GM08714 (cell line): Measurements from ENCODE around the gene D2HGDH.
"Not testable (repeated sequence)": the region's sequence is repeated elsewhere in the genome, so short reads cannot be mapped to it uniquely, and the experiment has no call there.

Experiments used
- H3K4me3 ChIP-seq: fragments of 200-500 bp; sonication (Bioruptor generic); 2 replicates; pipeline ENCODE4 v1.5.1; 2014; ENCODE audit warnings: mild to moderate bottlenecking, low read length, inconsistent platforms
- ZNF274 ChIP-seq: IDR thresholded peaks from 2 replicates; pipeline ENCODE4 v1.6.1; 2012; ENCODE audit warnings: mild to moderate bottlenecking, low read depth, low read length

D2HGDH gene

DNA sequence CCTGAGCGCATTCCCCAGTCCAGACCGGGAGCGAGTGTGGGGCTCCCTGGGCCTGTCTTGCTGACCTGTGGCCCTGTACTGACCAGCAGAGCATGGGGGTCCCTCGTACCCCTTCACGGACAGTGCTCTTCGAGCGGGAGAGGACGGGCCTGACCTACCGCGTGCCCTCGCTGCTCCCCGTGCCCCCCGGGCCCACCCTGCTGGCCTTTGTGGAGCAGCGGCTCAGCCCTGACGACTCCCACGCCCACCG is 79.9 kb downstream of the D2HGDH start:
- H3K4me3 ChIP-seq = no peak overlapping the region

GRCh38 chr2:241814643-241815476 is 80.4 kb downstream of the D2HGDH start:
- no peak for TF ChIP-seq ZNF274
- H3K4me3 ChIP-seq = no peak overlapping the region

More for the DNA sequence above, 79.9 kb downstream of the D2HGDH start:
- TF ChIP-seq ZNF274 = no peak

GRCh38 chr2:241815477-241816430 is 81.3 kb downstream of the D2HGDH start:
- no peak overlapping the region for H3K4me3 ChIP-seq
- no peak for TF ChIP-seq ZNF274

DNA sequence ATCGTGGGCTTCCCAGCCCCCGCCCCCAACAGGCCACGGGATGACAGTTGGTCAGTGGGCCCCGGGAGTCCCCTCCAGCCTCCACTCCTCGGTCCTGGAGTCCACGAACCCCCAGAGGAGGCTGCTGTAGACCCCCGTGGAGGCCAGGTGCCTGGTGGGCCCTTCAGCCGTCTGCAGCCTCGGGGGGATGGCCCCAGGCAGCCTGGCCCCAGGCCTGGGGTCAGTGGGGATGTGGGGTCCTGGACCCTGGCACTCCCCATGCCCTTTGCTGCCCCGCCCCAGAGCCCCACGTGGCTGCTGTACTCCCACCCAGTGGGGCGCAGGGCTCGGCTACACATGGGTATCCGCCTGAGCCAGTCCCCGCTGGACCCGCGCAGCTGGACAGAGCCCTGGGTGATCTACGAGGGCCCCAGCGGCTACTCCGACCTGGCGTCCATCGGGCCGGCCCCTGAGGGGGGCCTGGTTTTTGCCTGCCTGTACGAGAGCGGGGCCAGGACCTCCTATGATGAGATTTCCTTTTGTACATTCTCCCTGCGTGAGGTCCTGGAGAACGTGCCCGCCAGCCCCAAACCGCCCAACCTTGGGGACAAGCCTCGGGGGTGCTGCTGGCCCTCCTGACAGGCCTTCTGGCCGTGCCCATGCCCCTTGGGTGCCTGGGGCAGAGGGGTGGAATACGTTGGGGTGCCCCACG is 82.1 kb downstream of the D2HGDH start:
- no peak overlapping the region for H3K4me3 ChIP-seq
- no peak for TF ChIP-seq ZNF274

DNA sequence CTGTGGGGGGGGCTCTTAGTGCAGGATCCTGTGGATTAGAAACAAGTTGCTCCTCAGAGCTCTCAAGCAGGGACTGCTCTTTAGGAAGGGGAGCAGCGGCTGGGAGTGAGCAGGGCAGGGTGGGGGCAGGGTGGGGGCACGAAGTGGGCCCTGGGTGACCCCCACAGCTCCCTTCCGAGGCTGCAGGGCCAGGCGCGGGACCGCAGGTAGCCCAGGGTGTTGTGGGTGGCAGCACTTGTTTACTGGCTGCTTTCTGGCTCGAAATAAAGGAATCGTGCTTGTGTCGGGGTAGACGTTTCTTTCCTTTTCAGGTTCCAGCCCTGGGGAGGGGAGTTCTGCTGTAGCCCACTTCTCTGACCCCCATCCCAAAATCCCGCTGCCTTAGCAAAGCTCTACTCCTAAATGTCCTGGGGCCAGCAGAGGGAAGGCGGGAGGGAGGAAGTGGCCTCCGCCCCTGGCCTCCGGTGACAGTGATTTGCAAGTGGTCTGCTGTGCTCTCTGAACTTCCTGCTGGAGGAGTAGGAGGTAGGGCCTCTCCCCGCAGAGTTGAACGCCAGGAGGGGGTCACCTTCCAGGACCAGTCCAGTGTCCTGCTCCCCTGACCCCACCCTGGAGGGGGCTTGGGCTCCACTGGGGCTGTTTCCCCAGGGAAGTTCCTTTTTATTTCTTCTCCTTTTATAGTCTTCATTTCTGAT is 82.8 kb downstream of the D2HGDH start:
- no peak for TF ChIP-seq ZNF274
- H3K4me3 ChIP-seq = no peak overlapping the region

- not testable (repeated sequence) for H3K4me3 ChIP-seq
These were observed 83.4 kb downstream of the D2HGDH start for GRCh38 chr2:241817821-241818215.
